Fibroblast of lung (primary cell): ENCODE results near the gene PLAGL1.

ENCODE experiments used
- CTCF ChIP-seq, 2 donors: IDR thresholded peaks in 1 of 2; conservative IDR thresholded peaks in 1 of 2; 1 replicate in 1 of 2; 2 replicates in 1 of 2; pipeline ENCODE4 v1.5.1; 2011 to 2012; ENCODE audit warnings: low read length in 2 of 2, control low read depth in 1 of 2, inconsistent platforms in 1 of 2, low read depth in 1 of 2, mild to moderate bottlenecking in 1 of 2
- EZH2 ChIP-seq: IDR thresholded peaks from 2 replicates; pipeline ENCODE4 v1.5.1; 2012; ENCODE audit warnings: low read length, control low read depth, mild to moderate bottlenecking; ENCODE audit errors: missing control alignments

- no peak for TF ChIP-seq CTCF (conservative IDR thresholded peaks at IDR 0.05 in 1 of 2, IDR thresholded peaks at IDR 0.05 in 1 of 2; ENCODE audit: low read depth in 1 of 2, low read length in 2 of 2)
- TF ChIP-seq EZH2 = no peak
These were observed 55.8 kb downstream of the PLAGL1 start for GRCh38 chr6:143952060-143952778.
